K562 (cell line): ENCODE results near the gene HSPA5. TPM values are rescaled to one million over a fixed set of nuclear protein-coding genes. Genes with fewer than 3 reads are reported as not detected.

Source experiments
- ARNT ChIP-seq, 2 experiments: fragments of 450-650 bp; IDR thresholded peaks; 2 replicates each; pipeline ENCODE4 v1.6.1; 2016; ENCODE audit warnings: mild to moderate bottlenecking in 1 of 2
- CBFA2T3 ChIP-seq: fragments of 450-650 bp; IDR thresholded peaks from 2 replicates; pipeline ENCODE4 v1.6.1; 2017
- FOXP1 ChIP-seq: sonication (generic); formaldehyde crosslinking; IDR thresholded peaks from 2 replicates; pipeline ENCODE4 v1.8.0; 2022; ENCODE audit warnings: mild to moderate bottlenecking, missing genetic modification reagents
- SAFB2 ChIP-seq: fragments of 200-400 bp; formaldehyde crosslinking; IDR thresholded peaks from 2 replicates; pipeline ENCODE4 v1.6.1; 2018; ENCODE audit warnings: borderline replicate concordance, low read length, low read depth, moderate library complexity; ENCODE audit not compliant: severe bottlenecking
- SRSF7 ChIP-seq: fragments of 200-400 bp; formaldehyde crosslinking; optimal IDR thresholded peaks from 2 replicates; pipeline ENCODE3; 2017; ENCODE audit warnings: mild to moderate bottlenecking, low read depth, low read length
- TBP ChIP-seq: optimal IDR thresholded peaks from 2 replicates; pipeline ENCODE3; 2011; ENCODE audit warnings: low read depth, low read length, improper control_type of control experiment
- TFAP4 ChIP-seq: sonication (generic); formaldehyde crosslinking; IDR thresholded peaks from 2 replicates; pipeline ENCODE4 v1.8.0; 2022; ENCODE audit warnings: missing genetic modification reagents, mild to moderate bottlenecking, moderate library complexity, borderline replicate concordance
- TOE1 ChIP-seq, 2 experiments: fragments of 450-650 bp in 1 of 2; sonication (generic) in 1 of 2; formaldehyde crosslinking in 1 of 2; IDR thresholded peaks; 2 replicates each; pipeline versions ENCODE4 v1.7.1 to v1.8.0; 2016 to 2022; ENCODE audit warnings: borderline replicate concordance in 2 of 2, mild to moderate bottlenecking in 2 of 2, antibody characterized with exemption in 1 of 2, inconsistent platforms in 1 of 2, low read depth in 1 of 2, missing genetic modification reagents in 1 of 2, moderate library complexity in 1 of 2
- ZBTB12 ChIP-seq: fragments of 250-450 bp; sonication (Bioruptor Pico); IDR thresholded peaks from 2 replicates; pipeline ENCODE4 v1.4.0; 2020
- ZBTB43 ChIP-seq: sonication (generic); formaldehyde crosslinking; IDR thresholded peaks from 2 replicates; pipeline ENCODE4 v1.8.0; 2023; ENCODE audit warnings: mild to moderate bottlenecking, missing genetic modification reagents
- ZC3H4 ChIP-seq: sonication (generic); formaldehyde crosslinking; IDR thresholded peaks from 2 replicates; pipeline ENCODE4 v1.9.0; 2021; ENCODE audit warnings: missing genetic modification reagents, borderline replicate concordance
- ZNF407 ChIP-seq: fragments of 450-650 bp; IDR thresholded peaks from 2 replicates; pipeline ENCODE4 v1.6.1; 2016; ENCODE audit warnings: low read depth
- ZNF644 ChIP-seq: fragments of 200-800 bp; sonication (Bioruptor generic); IDR thresholded peaks from 2 replicates; pipeline ENCODE4 v1.6.1; 2016; ENCODE audit warnings: low read depth, missing genetic modification characterization, missing compliant biosample characterization
- polyA plus RNA-seq, 8 experiments: library from polyadenylated mRNA; depleted of rRNA in 4 of 8; stranded (reverse) in 5 of 8; unstranded in 3 of 8; fragments of >200 nt; fragmentation: Nextera tagmentation in 2 of 8; fragmentation: Illumina TruSeq in 1 of 8; extraction: Ambion mirVana in 2 of 8; extraction: Trizol in 1 of 8; gene quantifications; 2 replicates each; pipeline versions ENCODE4 v1.2.1 to v1.2.3, GENCODE V29; 2011 to 2014; ENCODE audit warnings: inconsistent platforms in 1 of 8, missing spikeins in 1 of 8
- total RNA-seq, 7 experiments: library from RNA; depleted of rRNA in 6 of 7; stranded (reverse); fragments of >200 nt in 6 of 7; fragmentation: Illumina TruSeq in 2 of 7; extraction: Trizol in 2 of 7; gene quantifications; 2 replicates each; pipeline versions ENCODE4 v1.2.1 to v1.2.3, GENCODE V29; 2011 to 2021; ENCODE audit warnings: low replicate concordance in 1 of 7

HSPA5 gene
- total and polyA plus RNA-seq, 9 of the 15 experiments (the other 6 are each of a cell fraction or from before 2014, with no cell fraction given): 48.0 to 265 (median 113) TPM

- TF ChIP-seq ZBTB12 (CRISPR knock-in tag) (peak; percentile 92), ARNT (IDR thresholded peaks at IDR 0.05) (peak in 1 of 2 experiments; percentile 65; a peak in 2 of 4 replicates), TFAP4 (CRISPR knock-in tag) (peak; percentile 83), TBP (peak; percentile 66), ZC3H4 (CRISPR knock-in tag) (no peak), SRSF7 (no peak), ZBTB43 (CRISPR knock-in tag) (peak; percentile 72; the same call in 1 of the 2 replicates), ZNF407 (peak; percentile 100), ZNF644 (tag) (peak; percentile 63; the same call in 1 of the 2 replicates), FOXP1 (CRISPR knock-in tag) (no peak; the same call in 1 of the 2 replicates), SAFB2 (no peak), CBFA2T3 (no peak), TOE1 (IDR thresholded peaks at IDR 0.05; ENCODE audit: borderline replicate concordance) (peak; percentile 87; the same call in 1 of the 2 replicates), TOE1 (CRISPR knock-in tag; IDR thresholded peaks at IDR 0.05; ENCODE audit: borderline replicate concordance, low read depth) (no peak)
Observed at GRCh38 chr9:125189361-125190289, 51.5 kb downstream of the HSPA5 start, which contains the start of gene PPP6C (continued).
